Calu3 (cell line): Measurements from ENCODE around the gene RBP7. TPM values are rescaled to one million over a fixed set of nuclear protein-coding genes. Genes with fewer than 3 reads are reported as not detected.

ENCODE experiments used
- Bru-seq: library from RNA; stranded (reverse); fragments of 400-500 nt; gene quantifications from one replicate; lab custom pipeline; 2021; lab: Mats Ljungman, UMichigan
- BruChase-seq, 2 experiments: library from RNA; stranded (reverse); fragments of 400-500 nt; gene quantifications; one replicate each; lab custom pipeline; 2021; lab: Mats Ljungman, UMichigan
- BruUV-seq: library from RNA; stranded (reverse); fragments of 400-500 nt; replicated peaks from 2 replicates; lab custom pipeline; 2021; lab: Mats Ljungman, UMichigan
- CTCF ChIA-PET: fragments of 300-600 bp; sonication (Branson Sonifier 250); formaldehyde crosslinking; loops from one replicate; lab custom pipeline; 2022; ENCODE audit warnings: antibody characterized with exemption; lab: Charles Lee
- DNase-seq: peaks from one replicate; pipeline ENCODE4 v3.0.0; 2022
- H3K27ac Mint-ChIP-seq: one replicate; pipeline ENCODE4 v1.8.0; 2022; ENCODE audit warnings: mixed read lengths; ENCODE audit not compliant: unreplicated experiment
- H3K27me3 Mint-ChIP-seq: one replicate; pipeline ENCODE4 v1.8.0; 2022; ENCODE audit warnings: mixed read lengths; ENCODE audit not compliant: unreplicated experiment
- H3K36me3 Mint-ChIP-seq: one replicate; pipeline ENCODE4 v1.8.0; 2022; ENCODE audit warnings: mild to moderate bottlenecking, moderate library complexity, mixed read lengths; ENCODE audit not compliant: insufficient read depth, unreplicated experiment
- H3K4me1 Mint-ChIP-seq: one replicate; pipeline ENCODE4 v1.8.0; 2022; ENCODE audit warnings: mild to moderate bottlenecking, low read depth, mixed read lengths; ENCODE audit not compliant: unreplicated experiment
- H3K4me3 Mint-ChIP-seq: one replicate; pipeline ENCODE4 v1.8.0; 2022; ENCODE audit warnings: mild to moderate bottlenecking, low read depth, moderate library complexity, mixed read lengths; ENCODE audit not compliant: unreplicated experiment
- H3K9me3 Mint-ChIP-seq: one replicate; pipeline ENCODE4 v1.8.0; 2022; ENCODE audit warnings: low read depth, mixed read lengths; ENCODE audit not compliant: unreplicated experiment
- intact Hi-C: fragments of 100-400 bp; cut with micrococcal nuclease; formaldehyde crosslinking; loops from one replicate; pipeline ENCODE4 v1.10.0; 2022; ENCODE audit not compliant: unreplicated experiment
- long read RNA-seq: library from polyadenylated mRNA; stranded (forward); transcript quantifications from one replicate; pipeline ENCODE4 v2.0.0, GENCODE V29; 2022
- total RNA-seq: library from RNA; stranded (reverse); gene quantifications from 2 replicates; pipeline ENCODE4 v1.2.3, GENCODE V29; 2022
- TF ChIP-seq, protein P1 (sequence below): fragments of 200-600 bp; IDR thresholded peaks from one replicate; pipeline ENCODE4 v1.8.0; 2022; ENCODE audit warnings: antibody characterized with exemption; ENCODE audit not compliant: unreplicated experiment

RBP7 gene
- total RNA-seq (0.83 TPM in 1 of 2 replicates, not detected in the other), Bru-seq, nascent RNA (percentile 8 among the genes with signal in this experiment), BruChase-seq, experiment 1, labeled RNA remaining after a 6-hour chase (percentile 9 among the genes with signal in this experiment), BruChase-seq, experiment 2, labeled RNA remaining after a 2-hour chase (percentile 15 among the genes with signal in this experiment)
- long read RNA-seq: 0 reads

GRCh38 chr1:9996624-9997582 is at the start of gene RBP7:
Gene RBP7 (plus strand): TSS chr1:9997228. CDS start chr1:9997259, 31 bp downstream.
- intact Hi-C loops: no loop called here
- DNase-seq: peak; percentile 3
- H3K4me1 Mint-ChIP-seq: no peaks in the 10 kb centered on the region
- TF ChIP-seq, protein P1, sequence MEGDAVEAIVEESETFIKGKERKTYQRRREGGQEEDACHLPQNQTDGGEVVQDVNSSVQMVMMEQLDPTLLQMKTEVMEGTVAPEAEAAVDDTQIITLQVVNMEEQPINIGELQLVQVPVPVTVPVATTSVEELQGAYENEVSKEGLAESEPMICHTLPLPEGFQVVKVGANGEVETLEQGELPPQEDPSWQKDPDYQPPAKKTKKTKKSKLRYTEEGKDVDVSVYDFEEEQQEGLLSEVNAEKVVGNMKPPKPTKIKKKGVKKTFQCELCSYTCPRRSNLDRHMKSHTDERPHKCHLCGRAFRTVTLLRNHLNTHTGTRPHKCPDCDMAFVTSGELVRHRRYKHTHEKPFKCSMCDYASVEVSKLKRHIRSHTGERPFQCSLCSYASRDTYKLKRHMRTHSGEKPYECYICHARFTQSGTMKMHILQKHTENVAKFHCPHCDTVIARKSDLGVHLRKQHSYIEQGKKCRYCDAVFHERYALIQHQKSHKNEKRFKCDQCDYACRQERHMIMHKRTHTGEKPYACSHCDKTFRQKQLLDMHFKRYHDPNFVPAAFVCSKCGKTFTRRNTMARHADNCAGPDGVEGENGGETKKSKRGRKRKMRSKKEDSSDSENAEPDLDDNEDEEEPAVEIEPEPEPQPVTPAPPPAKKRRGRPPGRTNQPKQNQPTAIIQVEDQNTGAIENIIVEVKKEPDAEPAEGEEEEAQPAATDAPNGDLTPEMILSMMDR: no peak
- no peaks in the 10 kb centered on the region for H3K9me3 Mint-ChIP-seq
- H3K27me3 Mint-ChIP-seq: peaks cover 44% of the 10 kb centered on the region
- peak within 1 kb of the TSS; percentile 66 for H3K4me3 Mint-ChIP-seq
- peaks cover 10% of the 10 kb centered on the region for H3K36me3 Mint-ChIP-seq
- no peak within 1 kb of the TSS for H3K27ac Mint-ChIP-seq
- no TSS peak for BruUV-seq
- CTCF ChIA-PET: no interaction called here

DNA sequence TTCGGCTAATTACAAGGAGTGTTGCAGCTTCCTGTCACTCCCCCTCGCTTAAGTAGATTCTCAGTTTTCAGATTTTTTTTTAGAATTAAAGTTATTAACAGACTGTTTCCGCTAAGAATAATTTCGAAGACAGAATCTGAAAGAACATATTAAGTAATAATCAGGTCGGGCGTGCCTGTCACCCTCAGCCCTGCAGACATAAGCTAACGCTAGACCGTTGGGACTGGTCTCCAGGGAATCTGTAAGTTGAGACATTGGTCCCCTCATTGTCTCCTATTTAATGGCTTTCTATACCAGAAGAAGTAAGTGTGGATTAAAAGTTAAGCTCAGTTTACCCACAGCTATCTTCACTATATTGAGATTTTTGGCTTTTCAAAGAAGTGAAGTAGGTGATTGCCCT is 39.3 kb upstream of the RBP7 start:
- TF ChIP-seq, protein P1: no peak
- CTCF ChIA-PET: no interaction called here
- no peak overlapping the region for H3K27ac Mint-ChIP-seq
- H3K27me3 Mint-ChIP-seq: no peaks in the 10 kb centered on the region
- no peaks in the 10 kb centered on the region for H3K9me3 Mint-ChIP-seq
- DNase-seq: no peak
- BruUV-seq: no TSS peak
- intact Hi-C loops: no loop called here
- H3K36me3 Mint-ChIP-seq: no peaks in the 10 kb centered on the region
- no peak overlapping the region for H3K4me3 Mint-ChIP-seq
- no peaks in the 10 kb centered on the region for H3K4me1 Mint-ChIP-seq

DNA sequence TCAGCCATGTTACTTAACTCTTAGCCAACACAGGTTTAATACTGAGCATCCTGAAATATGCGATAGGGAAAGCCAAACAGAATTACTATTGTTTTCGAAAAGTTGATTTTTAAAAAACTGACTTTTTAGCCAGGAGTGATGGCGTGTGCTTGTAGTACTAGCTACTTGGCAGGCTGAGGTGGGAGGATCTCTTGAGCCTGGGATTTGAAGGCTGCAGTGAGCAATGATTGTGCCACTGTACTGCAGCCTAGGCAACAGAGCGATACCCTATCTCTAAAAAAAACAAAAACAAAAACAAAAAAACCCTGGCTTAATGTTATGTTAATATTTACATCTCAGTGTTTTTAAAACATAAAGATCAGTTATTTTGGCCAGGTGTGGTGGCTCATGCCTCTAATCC is 37.0 kb upstream of the RBP7 start:
- Mint-ChIP-seq H3K4me1 (no peaks in the 10 kb centered on the region), H3K36me3 (no peaks in the 10 kb centered on the region), H3K9me3 (no peaks in the 10 kb centered on the region), H3K27me3 (no peaks in the 10 kb centered on the region), H3K27ac (no peak overlapping the region), H3K4me3 (no peak overlapping the region)
- no peak for DNase-seq
- no TSS peak for BruUV-seq
- CTCF ChIA-PET: no interaction called here
- TF ChIP-seq, protein P1: no peak
- intact Hi-C loops: no loop called here

DNA sequence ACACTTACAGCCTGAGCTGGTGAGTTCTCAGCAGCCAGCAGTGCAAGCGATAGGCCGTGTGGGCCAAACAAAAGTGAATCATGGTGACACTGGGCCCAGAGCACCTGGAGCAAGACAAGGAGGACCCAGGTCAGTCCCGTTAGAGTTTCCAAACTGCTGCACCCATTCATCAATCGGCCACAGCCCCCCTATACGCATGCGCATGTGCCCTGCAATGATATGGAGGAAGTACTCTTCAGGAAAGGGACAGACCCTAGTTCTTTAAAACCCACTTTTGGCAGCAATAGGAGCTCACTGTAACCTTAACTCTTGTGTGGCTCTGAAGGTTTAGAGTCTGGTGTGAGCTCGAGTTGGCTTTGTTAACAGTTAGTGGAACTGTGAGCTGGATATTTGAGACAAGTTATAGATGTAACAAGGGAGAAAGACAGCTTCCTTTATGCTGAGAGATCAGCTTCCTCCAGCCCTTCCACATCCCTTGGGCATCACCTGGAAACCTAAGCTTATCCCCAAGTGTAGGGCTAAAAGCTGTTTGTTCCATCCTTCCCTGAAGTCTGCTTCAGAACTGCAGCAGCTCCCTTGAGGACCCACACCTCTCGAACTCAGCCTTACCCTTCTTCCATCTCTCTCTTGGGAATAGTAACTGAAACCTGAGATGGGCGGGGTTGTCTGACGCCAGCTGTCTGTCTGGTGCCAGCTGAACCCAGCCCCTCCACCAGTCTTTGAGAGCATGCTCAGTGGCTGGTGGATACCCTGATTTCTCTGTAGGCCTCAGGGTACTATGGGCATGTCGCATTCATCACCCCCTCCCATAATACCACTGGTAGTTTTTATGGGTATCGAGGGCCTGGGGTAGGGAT is 36.1 kb upstream of the RBP7 start:
- CTCF ChIA-PET: no interaction called here
- Mint-ChIP-seq H3K36me3 (no peaks in the 10 kb centered on the region), H3K9me3 (no peaks in the 10 kb centered on the region), H3K4me3 (no peak overlapping the region), H3K27ac (no peak overlapping the region), H3K4me1 (no peaks in the 10 kb centered on the region), H3K27me3 (no peaks in the 10 kb centered on the region)
- intact Hi-C loops: no loop called here
- TF ChIP-seq, protein P1: no peak
- BruUV-seq: no TSS peak
- DNase-seq: no peak
